Neutrophil (primary cell): Measurements from ENCODE around the gene ARHGAP23.

Experiments used
- H3K27ac ChIP-seq: fragments of 200-600 bp; sonication (generic); 2 replicates; pipeline ENCODE4 v1.5.1; 2016; ENCODE audit warnings: mild to moderate bottlenecking, moderate library complexity
- H3K27me3 ChIP-seq: fragments of 200-600 bp; sonication (generic); 2 replicates; pipeline ENCODE4 v1.6.0; 2016; ENCODE audit warnings: mild to moderate bottlenecking
- H3K36me3 ChIP-seq: fragments of 200-600 bp; sonication (generic); 2 replicates; pipeline ENCODE4 v1.5.1; 2017
- H3K4me1 ChIP-seq, 2 experiments: fragments of 200-600 bp in 1 of 2; sonication (generic) in 1 of 2; 1 replicate in 1 of 2; 2 replicates in 1 of 2; pipeline versions ENCODE4 v1.5.1 to v1.6.1; 2013 to 2016; ENCODE audit warnings: low read depth in 1 of 2, low read length in 1 of 2, mild to moderate bottlenecking in 1 of 2, moderate library complexity in 1 of 2; ENCODE audit not compliant: control insufficient read depth in 1 of 2, insufficient read depth in 1 of 2
- H3K4me3 ChIP-seq, 2 experiments: fragments of 200-600 bp in 1 of 2; sonication (generic) in 1 of 2; 1 replicate in 1 of 2; 2 replicates in 1 of 2; pipeline ENCODE4 v1.5.1; 2013 to 2016; ENCODE audit warnings: low read depth in 1 of 2, low read length in 1 of 2, mild to moderate bottlenecking in 1 of 2, moderate library complexity in 1 of 2
- H3K9me3 ChIP-seq: fragments of 200-600 bp; sonication (generic); 2 replicates; pipeline ENCODE4 v1.5.1; 2016
- TF ChIP-seq, protein P1 (sequence below): fragments of 200-600 bp; sonication (generic); IDR thresholded peaks from 2 replicates; pipeline ENCODE4 v1.5.1; 2016; ENCODE audit warnings: antibody characterized with exemption

The ARHGAP23 gene

GRCh38 chr17:38543403-38544174 lies 115.3 kb downstream of the ARHGAP23 start:
- peaks cover 38% of the 10 kb centered on the region for H3K27me3 ChIP-seq
- no peak overlapping the region for H3K4me3 ChIP-seq
- TF ChIP-seq, protein P1, sequence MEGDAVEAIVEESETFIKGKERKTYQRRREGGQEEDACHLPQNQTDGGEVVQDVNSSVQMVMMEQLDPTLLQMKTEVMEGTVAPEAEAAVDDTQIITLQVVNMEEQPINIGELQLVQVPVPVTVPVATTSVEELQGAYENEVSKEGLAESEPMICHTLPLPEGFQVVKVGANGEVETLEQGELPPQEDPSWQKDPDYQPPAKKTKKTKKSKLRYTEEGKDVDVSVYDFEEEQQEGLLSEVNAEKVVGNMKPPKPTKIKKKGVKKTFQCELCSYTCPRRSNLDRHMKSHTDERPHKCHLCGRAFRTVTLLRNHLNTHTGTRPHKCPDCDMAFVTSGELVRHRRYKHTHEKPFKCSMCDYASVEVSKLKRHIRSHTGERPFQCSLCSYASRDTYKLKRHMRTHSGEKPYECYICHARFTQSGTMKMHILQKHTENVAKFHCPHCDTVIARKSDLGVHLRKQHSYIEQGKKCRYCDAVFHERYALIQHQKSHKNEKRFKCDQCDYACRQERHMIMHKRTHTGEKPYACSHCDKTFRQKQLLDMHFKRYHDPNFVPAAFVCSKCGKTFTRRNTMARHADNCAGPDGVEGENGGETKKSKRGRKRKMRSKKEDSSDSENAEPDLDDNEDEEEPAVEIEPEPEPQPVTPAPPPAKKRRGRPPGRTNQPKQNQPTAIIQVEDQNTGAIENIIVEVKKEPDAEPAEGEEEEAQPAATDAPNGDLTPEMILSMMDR, result no peak
- H3K4me1 ChIP-seq, result no peaks in the 10 kb centered on the region
- H3K36me3 ChIP-seq, result no peaks in the 10 kb centered on the region
- no peak overlapping the region for H3K27ac ChIP-seq
- H3K9me3 ChIP-seq, result no peaks in the 10 kb centered on the region

- peaks cover 37% of the 10 kb centered on the region for H3K27me3 ChIP-seq
- H3K9me3 ChIP-seq, result no peaks in the 10 kb centered on the region
- TF ChIP-seq, protein P1, result no peak
- H3K4me1 ChIP-seq, result no peaks in the 10 kb centered on the region
- H3K36me3 ChIP-seq, result no peaks in the 10 kb centered on the region
- H3K27ac ChIP-seq, result no peak overlapping the region
- no peak overlapping the region for H3K4me3 ChIP-seq
Observed at GRCh38 chr17:38544175-38544838, 116.0 kb downstream of the ARHGAP23 start.

DNA sequence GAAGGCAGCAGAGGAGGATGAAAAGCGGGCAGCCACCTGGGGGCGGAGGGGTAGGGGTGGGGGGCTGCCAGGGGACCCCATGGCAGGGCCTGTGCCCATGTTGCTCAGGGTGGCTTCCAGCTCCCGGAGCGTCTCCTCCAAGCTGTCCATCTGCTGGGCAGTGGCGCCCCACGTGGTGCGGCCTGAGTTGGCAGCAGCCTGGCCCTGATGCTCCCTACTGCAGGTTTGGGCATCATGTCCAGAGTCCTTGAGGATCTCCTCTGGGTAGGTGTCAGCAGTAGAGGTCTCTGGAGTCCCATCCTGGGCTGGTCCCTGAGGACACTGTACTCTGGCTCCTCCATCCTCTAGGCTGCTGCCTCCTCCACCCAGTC lies 116.6 kb downstream of the ARHGAP23 start:
- Histone ChIP-seq H3K27ac (no peak overlapping the region), H3K9me3 (no peaks in the 10 kb centered on the region), H3K4me3 (no peak overlapping the region), H3K27me3 (peaks cover 36% of the 10 kb centered on the region), H3K4me1 (no peaks in the 10 kb centered on the region), H3K36me3 (no peaks in the 10 kb centered on the region)
- TF ChIP-seq, protein P1, result no peak

- no peaks in the 10 kb centered on the region for H3K4me1 ChIP-seq
- peaks cover 32% of the 10 kb centered on the region for H3K27me3 ChIP-seq
- no peak overlapping the region for H3K27ac ChIP-seq
- no peaks in the 10 kb centered on the region for H3K9me3 ChIP-seq
- no peak overlapping the region for H3K4me3 ChIP-seq
- H3K36me3 ChIP-seq, result no peaks in the 10 kb centered on the region
- TF ChIP-seq, protein P1, result no peak
Observed at GRCh38 chr17:38545531-38546225, 117.4 kb downstream of the ARHGAP23 start.

DNA sequence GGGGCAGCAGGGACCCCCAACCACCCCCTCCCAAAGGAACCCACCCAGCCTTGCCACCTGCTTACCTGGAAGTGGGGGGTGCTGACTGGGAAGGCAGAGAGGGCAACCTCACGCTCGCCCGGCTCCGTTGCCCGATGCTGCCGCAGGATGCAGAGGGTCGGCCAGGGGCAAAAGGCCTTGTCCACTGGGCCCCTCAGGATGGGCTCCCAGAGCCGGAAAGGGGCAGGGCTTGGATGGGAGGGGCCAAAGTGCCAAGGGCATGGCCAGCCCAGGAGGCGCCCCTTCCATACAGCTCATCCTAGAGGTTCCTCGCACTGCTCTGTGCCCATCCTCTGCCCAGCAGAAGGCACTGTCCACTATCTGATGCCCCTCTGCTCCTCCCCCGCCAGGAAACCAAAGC lies 118.1 kb downstream of the ARHGAP23 start:
- no peak overlapping the region for H3K4me3 ChIP-seq
- no peak overlapping the region for H3K27ac ChIP-seq
- no peaks in the 10 kb centered on the region for H3K36me3 ChIP-seq
- no peaks in the 10 kb centered on the region for H3K4me1 ChIP-seq
- TF ChIP-seq, protein P1, result no peak
- H3K27me3 ChIP-seq, result peaks cover 34% of the 10 kb centered on the region
- H3K9me3 ChIP-seq, result no peaks in the 10 kb centered on the region
